ENCODE results near the gene KCTD7. TPM values are rescaled to one million over a fixed set of nuclear protein-coding genes. Genes with fewer than 3 reads are reported as not detected.
"Not testable (repeated sequence)": the region's sequence is repeated elsewhere in the genome, so short reads cannot be mapped to it uniquely, and the experiment has no call there.

Gene KCTD7
- total RNA-seq, 1 experiment from 2014 or later, result 8.7 TPM

DNA sequence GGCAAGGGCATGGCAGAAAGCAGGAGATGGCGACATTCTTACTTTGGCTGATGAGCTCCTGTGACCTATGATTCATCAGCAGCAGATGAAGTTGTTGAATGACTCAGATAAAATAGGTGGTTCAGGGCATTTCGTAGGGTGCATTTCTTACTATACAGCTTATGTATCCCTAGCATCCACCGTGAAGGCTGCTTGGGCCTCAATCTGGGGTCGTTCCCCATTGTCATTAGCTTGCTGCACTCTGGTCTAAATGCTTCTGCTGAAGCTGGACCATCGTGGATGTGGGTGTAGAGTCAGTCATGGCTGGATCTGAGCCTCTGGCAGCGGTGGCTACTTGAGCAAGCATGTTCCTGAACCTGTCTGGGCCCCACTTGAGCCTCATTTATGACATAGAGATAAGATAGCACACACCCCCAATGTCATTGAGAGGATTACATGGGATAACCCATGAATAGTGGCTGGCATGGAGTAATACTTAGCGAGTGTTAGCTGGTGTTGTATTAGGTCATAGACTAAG is 44.5 kb downstream of the KCTD7 start:
- DNase-seq (ENCODE audit: extremely low read depth, low read depth), result not testable (repeated sequence)

GRCh38 chr7:66679633-66680244 is 51.1 kb downstream of the KCTD7 start:
- no peak for DNase-seq (ENCODE audit: extremely low read depth, low read depth)

- DNase-seq (ENCODE audit: extremely low read depth, low read depth), result peak; percentile 95
Measured at GRCh38 chr7:66681491-66682349, 53.0 kb downstream of the KCTD7 start.

DNA sequence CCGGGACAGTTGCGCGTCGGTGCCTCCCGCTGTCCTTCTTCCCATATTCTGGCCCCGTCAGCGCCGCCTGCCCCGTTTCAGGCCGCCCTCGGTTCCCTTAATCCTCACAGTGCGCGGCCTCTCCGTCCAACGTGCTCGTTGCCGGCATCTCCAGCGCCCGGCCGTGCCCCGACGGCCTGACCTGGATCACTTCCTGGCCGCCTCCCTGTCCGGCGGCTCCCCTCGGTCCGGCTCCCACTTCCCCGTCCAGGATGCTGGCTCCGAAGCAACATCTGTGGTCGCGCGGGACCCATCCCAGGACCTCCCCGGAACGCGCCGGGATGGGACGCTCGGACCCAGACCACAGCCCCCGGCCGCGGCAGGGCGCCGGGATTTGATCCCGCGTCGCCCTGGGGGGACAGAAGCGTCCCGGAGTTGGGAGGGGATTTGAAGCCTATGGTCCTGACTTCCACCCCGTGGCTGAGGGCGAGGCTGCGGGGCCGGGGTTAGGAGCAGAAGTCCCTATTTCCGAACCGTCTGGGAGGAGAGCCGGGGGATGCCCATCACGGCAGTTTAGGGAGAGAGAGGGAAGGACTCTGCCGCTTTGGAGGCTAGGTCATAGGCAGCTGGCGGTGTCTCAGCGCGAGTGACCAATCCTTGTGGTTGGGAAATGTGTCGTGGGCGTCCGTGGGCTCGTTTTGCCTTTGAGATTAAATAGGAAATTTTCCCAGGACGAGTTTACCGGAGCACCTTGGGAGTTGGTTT is 53.8 kb downstream of the KCTD7 start:
- DNase-seq (ENCODE audit: extremely low read depth, low read depth), result no peak

GRCh38 chr7:66683094-66683769 is 54.6 kb downstream of the KCTD7 start:
- not testable (repeated sequence) for DNase-seq (ENCODE audit: extremely low read depth, low read depth)

DNA sequence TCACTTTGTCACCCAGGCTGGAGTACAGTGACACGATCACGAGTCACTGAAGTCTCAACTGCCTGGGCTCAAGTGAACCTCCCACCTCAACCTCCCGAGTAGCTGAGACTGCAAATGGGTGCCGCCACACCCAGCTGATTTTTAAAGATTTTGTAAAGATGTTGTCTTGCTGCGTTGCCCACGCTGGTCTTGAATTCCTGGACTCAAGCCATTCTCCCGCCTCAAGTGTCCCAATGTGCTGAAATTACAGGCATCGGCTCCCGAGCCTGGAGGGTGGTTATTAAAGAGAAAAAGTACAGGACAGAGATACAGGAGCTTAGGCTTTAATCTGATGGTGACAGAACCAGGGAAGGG is 55.1 kb downstream of the KCTD7 start:
- no peak for DNase-seq (ENCODE audit: extremely low read depth, low read depth)

GRCh38 chr7:66685663-66686062 is 57.0 kb downstream of the KCTD7 start:
- DNase-seq (ENCODE audit: extremely low read depth, low read depth), result not testable (repeated sequence)

DNA sequence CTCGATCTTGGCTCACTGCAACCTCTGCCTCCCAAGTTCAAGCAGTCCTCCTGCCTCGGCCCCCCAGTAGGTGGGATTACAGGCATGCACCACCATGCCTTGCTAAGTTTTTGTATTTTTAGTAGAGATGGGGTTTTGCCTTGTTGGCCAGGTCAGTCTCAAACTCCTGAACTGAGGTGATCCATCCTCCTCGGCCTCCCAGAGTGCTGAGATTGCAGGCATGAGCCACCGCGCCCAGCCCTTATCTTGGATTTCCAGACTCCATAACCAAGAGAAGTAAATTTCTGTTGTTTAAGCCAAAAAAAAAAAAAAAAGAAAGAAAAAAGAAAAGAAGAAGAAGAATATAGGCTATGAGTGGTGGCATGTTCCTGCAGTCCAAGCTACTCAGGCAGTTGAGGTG is 58.5 kb downstream of the KCTD7 start:
- DNase-seq (ENCODE audit: extremely low read depth, low read depth), result no peak

DNA sequence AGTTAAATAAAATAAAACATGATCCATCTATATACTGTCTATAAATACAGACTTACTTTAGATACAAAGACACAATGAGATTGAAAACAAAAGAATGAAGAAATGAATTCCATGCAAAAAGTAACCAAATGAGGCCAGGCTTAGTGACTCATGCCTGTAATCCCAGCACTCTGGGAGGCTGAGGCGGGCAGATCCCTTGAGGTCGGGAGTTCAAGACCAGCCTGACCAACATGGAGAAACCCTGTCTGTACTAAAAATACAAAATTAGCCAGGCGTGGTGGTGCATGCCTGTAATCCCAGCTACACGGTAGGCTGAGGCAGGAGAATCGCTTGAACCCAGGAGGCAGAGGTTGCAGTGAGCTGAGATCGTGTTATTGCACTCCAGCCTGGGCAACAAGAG is 59.0 kb downstream of the KCTD7 start:
- not testable (repeated sequence) for DNase-seq (ENCODE audit: extremely low read depth, low read depth)

DNA sequence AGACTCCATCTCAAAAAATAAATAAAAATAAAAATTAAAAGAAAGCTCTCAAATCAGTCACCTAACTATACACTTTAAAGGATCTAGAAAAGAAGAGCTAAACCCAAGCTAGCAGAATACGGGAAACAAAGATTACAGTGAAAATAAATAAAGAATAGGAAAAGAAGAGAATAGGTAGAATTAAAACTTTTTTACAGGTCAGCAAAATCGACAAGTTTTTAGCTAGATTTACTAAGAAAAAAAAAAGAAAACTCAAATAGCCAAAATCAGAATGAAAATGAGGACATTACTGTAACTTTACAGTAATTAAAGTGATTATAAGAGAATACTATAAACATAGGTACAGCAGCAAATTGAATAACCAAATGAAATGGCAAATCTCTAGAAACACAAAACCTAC is 60.4 kb downstream of the KCTD7 start:
- no peak for DNase-seq (ENCODE audit: extremely low read depth, low read depth)

DNA sequence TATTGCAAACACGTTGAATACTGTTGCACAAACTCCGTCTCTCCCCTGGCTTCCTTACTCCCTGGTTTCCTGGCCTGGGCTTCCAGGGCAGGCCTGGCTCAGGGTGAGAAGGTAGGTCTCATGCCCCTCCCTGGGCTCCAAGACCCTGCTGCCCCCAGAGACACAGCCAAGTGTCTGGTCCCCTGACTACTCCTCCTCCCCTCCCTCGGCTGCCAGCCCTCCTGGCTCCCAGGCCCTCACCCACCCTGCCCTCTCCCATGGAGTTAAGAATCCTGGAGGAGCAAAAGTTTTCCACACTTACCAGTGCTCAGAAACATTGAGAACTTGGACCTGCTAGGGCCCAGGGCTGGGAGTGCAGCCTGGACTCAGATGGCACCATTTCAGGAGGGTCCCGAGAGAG is 64.7 kb downstream of the KCTD7 start:
- no peak for DNase-seq (ENCODE audit: extremely low read depth, low read depth)

Other genes with a start within 250 kb of the KCTD7 start
- 21.7 and 27.0 TPM in 2 replicates for gene RABGEF1, start 111.9 kb downstream of the KCTD7 start, total RNA-seq (2014; rRNA removed; shearing (Covaris generic))

Measured in NCI-H460 (cell line).